ENCODE measurements around the gene CHST2. TPM values are rescaled to one million over a fixed set of nuclear protein-coding genes. Genes with fewer than 3 reads are reported as not detected.
A peak's percentile ranks its signal among the peaks of the same experiment; 100 is the strongest.

The CHST2 gene
- polyA plus RNA-seq, 3 donors: 22.5 to 38.2 (median 26.6) TPM

DNA sequence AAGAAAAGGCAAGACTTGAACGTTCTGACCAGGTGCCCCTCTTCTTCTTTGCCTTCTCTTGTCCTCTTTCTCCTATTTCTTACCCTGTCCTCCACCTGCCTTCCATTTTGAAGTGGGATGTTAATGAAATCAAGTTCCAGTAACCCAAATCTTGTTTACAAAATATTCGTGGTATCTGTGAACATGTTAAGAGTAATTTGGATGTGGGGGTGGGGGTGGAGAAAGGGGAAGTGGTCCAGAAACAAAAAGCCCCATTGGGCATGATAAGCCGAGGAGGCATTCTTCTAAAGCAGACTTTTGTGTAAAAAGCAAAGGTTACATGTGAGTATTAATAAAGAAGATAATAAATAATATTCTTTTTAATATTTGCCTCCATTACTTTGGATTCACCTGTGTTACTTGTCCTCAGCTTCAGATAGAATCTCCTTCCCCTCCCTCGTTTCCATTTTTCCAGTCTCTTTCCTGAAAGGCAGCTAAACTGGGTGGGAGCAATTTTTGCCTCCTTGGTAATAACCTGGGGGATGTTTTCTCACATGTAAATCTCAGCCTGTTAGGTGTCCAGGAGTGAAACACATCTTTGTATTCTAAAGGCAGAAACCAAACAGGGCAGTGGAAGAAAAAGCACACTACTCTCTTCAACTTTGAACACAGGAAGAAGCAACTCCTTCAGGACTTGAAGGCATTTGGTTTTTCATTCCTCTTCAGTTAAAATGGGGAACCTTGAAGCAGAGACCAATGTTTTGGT is 3.2 kb downstream of the CHST2 start:
- DNase-seq (ENCODE audit: extremely low read depth in 1 of 11, low read depth in 9 of 11, low spot score in 4 of 11): no peak

DNA sequence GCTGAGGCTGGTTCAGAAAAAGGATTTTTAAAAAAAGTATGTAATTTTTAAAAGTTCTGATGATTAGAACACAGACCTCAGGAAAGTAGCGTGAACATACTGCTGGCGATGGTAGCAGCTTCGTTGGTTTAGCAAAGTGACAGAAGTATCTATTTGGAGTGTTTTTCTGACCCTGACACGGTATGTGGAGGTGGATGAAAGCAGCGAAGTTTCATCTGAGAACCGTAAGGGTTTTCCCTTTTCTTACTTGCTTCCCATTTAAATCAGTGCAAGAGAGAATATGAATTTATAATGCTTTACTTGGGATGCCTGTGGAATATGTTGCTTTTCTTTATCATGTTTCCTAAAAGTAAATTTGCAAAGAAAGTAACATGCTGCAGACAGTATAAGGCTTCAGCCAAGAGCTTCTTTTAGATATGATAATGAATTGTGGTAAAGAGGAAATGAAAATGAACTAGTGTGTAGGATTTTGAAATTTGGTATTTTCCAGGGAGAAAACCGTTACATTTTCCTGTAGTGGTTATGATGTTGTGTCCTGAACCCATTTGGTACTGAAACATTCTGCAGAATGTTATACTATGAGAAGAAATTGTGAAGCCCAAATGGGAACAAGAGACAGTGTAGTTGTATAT is 3.9 kb downstream of the CHST2 start:
- DNase-seq (ENCODE audit: extremely low read depth in 1 of 11, low read depth in 9 of 11, low spot score in 4 of 11): no peak

DNA sequence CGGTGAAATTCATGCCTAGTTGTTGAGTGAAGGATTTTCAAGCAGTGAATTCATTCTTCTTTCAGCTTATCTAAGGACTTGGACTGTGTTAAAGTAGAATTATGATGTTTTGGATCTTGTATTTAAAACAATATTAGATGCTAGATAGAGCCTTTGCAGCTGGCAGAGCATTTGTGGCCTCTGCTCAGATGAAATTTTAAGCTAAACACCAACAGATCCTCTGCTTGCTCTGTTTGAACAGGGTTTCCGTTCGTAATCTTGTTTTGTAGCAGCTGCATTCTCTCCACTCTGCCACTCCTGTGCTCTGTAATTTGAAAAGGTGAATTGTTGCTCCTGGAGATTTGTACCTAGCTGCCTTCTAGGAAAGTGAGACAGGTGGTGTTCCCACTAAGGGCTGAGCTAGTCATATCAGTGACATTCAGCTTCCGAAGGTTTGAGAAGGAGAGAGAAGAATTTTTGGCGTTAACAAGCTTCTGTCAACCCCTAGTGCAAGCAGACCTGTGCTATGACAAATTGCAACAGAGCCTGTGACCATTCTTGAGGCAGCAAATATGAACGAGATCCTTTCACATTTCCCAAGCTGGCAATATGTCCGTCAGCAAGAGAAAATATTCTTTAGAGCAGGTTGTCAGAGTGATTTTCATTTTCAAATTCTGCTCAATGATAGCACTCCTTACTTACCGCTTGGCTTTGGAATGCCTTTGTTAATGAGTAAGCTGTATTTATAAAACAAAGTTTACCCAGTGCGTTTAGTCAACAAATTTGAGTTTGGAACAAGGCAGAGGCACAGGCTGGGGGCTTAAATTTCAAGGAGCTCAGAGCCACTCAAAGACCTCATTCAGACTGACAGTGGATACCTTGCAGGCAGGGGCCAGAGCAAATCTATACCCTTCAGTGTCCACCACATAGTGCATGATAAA is 5.3 kb downstream of the CHST2 start:
- DNase-seq (ENCODE audit: extremely low read depth in 1 of 11, low read depth in 9 of 11, low spot score in 4 of 11): peak in 3 of 11 donors; percentile 15 to 18 (median 17)

DNA sequence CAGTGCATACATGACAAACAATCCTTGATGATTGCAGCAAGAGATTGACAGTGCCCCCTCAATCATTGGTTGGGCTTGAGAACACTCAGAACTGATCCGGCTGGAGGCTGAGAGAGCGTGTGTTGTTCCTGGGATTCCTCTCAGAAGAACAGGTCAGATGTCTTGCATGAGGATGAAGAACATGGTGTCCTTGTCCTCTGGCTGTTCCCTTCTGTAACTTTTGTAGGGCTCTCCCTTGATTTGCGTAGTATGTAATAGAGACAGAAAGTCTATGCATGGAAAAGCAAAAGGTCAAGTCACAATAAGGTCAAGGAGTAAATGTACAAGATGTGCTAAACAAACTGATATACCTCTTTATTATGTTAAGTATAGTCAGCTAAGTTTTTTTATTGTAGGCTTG is 8.2 kb downstream of the CHST2 start:
- no peak for DNase-seq (ENCODE audit: extremely low read depth in 1 of 11, low read depth in 9 of 11, low spot score in 4 of 11)

DNA sequence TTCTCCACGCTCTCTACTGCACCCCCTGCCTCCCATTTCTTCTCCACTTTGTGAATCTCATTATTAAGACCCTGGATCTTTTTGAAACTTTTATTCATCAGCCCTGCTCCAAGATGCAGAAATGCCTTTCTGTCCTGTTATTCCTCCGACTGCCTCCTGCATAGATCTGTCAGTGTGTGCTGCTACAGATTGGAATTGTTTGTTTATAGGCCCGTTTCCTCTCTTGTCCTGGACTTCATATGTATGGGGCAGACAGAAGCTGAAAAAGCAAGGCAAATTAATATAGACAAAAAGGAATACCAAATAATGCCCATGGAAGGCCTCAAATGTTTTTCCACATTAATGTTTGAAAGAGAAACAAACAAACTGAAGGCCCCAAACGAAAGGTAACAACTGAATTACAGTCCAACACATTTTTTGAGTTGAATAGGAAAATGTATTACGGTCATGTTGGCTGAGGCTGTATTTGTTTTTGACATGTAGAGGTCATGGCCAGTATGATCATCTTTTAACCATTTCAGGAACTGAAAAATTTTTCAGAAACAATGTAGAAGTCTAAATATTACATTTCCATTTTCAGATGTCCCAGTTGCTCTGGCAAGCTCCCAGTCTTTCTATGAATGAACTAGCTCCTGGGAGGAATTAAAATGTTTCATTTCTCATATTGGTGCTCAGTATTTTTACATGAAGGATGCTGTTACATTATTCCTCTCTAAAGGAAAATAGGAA is 8.8 kb downstream of the CHST2 start:
- no peak for DNase-seq (ENCODE audit: extremely low read depth in 1 of 11, low read depth in 9 of 11, low spot score in 4 of 11)

DNA sequence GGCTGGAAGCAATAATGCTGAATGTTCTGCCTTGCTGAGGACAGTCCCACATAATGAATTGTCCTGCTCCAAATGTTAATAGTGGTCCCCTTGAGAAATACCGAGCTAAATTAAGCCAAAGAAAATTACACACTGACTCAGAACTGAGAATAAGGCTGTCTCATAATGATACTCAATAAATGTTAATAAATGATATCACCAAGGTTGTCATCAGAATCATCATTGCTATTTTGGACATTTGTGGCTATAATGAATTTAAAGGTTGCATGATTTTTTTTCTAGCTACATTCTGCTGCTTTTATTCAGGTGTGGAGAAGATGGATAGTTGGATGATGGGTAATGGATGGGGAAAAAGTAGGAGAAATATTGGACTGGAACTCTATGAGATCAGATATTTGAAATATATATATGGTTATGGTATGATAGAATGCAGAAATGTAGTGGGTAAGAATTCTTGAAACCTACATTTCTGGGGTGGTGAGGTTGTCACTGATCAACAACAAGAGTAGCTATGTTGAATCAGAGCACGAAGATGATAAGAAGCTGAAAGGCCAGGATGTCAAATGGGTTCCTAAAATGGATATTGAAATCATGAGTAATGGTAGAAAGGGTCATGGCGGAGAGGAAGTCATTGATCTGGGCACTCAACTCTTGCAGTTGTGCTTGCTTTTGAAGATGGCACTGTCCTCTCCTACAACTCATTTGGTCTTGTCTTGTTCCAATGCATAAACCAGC is 12.8 kb downstream of the CHST2 start:
- no peak for DNase-seq (ENCODE audit: extremely low read depth in 1 of 11, low read depth in 9 of 11, low spot score in 4 of 11)

DNA sequence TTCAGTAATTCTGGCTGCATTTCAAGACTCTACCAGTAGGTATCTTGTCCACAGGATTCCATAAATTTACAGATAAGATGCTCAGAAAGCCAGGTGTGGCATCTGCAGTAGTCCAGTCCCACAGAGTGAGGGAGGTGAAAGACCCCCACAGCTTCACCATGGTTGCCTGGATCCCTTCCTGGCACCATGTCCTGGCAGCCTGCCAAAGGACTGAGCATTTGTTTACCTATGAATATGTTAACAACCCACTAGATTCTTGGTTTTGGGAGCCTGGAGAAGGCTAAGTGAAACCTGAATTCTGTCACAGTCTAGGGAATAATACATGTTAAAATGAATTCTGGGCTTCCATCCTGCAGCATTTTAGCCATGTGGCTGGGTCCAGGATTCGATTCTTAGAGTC is 14.9 kb downstream of the CHST2 start:
- DNase-seq (ENCODE audit: extremely low read depth in 1 of 11, low read depth in 9 of 11, low spot score in 4 of 11): no peak

DNA sequence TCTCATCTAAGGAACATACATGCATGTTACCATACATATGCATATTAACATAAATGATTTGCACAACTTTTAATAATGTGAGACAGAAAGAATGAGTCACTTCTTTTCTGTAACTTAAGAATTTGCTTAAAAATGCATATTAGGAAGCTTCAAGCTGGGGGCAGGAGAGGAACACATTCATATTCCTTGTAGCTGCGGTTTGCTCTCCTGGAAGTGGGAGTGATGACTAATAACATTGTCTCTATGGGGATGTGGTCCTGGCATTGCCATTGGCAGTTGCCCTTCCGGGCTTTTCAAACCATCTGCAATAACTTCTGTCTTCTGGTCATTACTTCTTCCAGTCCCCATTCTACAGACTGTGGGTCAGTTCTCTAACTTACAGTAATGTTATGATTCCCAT is 15.6 kb downstream of the CHST2 start:
- no peak for DNase-seq (ENCODE audit: extremely low read depth in 1 of 11, low read depth in 9 of 11, low spot score in 4 of 11)

DNA sequence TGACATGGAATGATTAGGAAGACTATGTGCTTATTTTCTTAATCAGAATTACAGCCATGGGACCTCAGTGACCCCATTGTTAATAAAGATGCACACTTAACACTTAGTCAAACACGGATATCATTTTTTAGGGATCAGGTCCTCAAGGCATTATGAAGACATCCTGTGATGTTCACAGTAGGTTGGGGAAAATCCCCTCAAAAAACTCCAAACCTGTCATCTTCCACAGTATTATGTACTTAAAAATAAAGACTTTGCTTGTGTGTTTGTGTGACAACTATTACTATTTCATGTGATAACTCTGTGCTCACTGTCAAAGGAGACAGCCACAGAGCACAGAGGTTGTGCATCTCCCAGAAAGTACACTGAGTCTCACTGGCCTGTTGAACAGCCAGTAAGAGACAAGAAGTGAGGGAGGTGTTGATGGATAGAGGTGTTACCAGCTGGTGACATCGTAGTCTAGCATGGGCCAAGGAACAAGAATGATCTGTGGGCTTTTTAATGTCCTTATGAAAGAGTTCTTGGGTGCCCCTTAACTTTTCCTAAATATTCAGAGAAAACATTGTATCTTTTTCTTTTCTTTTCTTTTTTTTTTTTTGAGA is 18.0 kb downstream of the CHST2 start:
- no peak for DNase-seq (ENCODE audit: extremely low read depth in 1 of 11, low read depth in 9 of 11, low spot score in 4 of 11)

DNA sequence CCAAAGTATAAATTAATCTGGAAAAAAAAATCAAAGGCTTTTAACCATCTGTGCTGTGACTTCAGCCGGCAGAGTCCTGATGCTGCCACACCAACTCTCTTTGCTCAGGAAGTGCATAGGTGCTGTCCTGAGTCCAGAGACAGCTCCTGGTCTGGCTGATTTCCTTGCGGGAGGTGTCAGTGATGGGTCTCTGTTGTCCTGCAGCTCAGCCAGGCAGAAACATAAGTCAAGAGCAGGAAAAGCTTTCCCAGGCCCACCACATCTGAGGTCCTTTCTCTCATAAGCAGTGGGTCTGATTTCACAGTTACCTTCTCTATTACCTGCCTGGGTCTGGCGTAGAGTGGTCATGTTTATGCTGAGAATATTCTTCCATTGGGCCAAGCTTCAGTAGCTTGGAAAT is 19.4 kb downstream of the CHST2 start:
- DNase-seq (ENCODE audit: extremely low read depth in 1 of 11, low read depth in 9 of 11, low spot score in 4 of 11): no peak

DNA sequence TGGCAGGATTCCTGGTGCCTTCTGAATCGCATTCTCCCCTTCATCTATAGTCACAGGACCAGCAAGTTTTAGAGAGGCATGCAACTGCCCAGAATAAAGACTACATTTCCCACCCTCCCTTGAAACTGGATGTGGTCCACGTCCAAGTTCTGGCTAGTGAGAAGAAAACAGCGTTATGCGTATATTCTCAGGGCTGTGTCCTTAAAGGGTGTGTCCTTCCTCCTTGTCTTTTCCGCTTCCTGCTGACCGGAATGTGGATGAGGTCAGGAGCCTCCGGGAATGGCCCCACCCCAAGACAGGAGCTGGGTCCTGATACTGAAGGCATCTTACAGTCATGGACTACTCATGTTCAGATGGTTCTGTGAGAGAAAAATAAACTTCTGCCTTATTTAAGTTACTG is 20.2 kb downstream of the CHST2 start:
- no peak for DNase-seq (ENCODE audit: extremely low read depth in 1 of 11, low read depth in 9 of 11, low spot score in 4 of 11)

DNA sequence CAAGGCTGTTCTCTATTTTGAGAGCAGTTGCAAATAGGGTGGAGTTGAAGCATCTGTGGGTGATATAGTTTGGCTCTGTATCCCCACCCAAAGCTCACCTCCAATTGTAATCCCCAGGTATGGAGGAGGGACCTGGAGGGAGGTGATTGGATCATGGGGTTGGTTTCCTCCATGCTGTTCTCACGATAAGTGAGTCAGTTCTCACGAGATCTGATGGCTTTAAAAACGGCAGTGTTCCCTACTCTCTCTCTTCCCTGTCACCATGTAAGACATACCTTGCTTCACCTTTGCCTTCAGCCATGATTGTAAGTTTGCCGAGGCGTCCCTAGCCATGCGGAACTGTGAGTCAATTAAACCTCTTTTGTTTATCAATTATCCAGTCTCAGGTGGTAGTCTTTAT is 21.0 kb downstream of the CHST2 start:
- DNase-seq (ENCODE audit: extremely low read depth in 1 of 11, low read depth in 9 of 11, low spot score in 4 of 11): no peak

DNA sequence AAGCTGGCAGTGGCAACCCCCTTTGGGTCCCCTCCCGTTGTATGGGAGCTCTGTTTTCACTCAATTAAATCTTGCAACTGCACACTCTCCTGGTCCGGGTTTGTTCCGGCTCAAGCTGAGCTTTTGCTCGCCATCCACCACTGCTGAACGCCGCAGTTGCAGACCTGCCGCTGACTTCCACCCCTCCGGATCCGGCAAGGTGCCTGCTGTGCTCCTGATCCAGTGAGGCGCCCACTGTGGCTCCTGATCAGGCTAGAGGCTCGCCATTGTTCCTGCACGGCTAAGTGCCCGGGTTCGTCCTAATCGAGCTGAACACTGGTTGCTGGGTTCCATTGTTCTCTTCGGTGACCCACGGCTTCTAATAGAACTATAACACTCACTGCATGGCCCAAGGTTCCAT is 22.8 kb downstream of the CHST2 start:
- DNase-seq (ENCODE audit: extremely low read depth in 1 of 11, low read depth in 9 of 11, low spot score in 4 of 11): no peak

DNA sequence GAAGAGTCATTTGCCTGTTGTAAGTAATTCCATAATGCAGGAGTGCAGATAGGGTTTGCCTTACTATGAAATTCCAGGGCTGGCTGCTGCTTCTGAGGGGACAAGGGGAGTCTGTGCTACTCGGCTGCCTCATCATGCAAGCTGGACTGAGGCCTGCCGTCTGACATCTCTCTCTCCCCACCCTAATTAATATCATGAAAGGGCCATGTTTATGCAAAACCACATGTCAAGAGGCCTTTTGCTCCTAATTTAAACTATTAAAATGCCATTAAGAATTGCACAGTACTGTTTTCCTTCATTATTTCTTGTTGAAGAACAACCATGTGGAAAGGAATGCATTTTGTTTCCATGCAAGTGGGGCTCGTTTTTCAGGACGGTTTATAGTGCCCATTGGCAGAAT is 26.3 kb downstream of the CHST2 start:
- DNase-seq (ENCODE audit: extremely low read depth in 1 of 11, low read depth in 9 of 11, low spot score in 4 of 11): peak in 1 of 11 donors; percentile 58

DNA sequence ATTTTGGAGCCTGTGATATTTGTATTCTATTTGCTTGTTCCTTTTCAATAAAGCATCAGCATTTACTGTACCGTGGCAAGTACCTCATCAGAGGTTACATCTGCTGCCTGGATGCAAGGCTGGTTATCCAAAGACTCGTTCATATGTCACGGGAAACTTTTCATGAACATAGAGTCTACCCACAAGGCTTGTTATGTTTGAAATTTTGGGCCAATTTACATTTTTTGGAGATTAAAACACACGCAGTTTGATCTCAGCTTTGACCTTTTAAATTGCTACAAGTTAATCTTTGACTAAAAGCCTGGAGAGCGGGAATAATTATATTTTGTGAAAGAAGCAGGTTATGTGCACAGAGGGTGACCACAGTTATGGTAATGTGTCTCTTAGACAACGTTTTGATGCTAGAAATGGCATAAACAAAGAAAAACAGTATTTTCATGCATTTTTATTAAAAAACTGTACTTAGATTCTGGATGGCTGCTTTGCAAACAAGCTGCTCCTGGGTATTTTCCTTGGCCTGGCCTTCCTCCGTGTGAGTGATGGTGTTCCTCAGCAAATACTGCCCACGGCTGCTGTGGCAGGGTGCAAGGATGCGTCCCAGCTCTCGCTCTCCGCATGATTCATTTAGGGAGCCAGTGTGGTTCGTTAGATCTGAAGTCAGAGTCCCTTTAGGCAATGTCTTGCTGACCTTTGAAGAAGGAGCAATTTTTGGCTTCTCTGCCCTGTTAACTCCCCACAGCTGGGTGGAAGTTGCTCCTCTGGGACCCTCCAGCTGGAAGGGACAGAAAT is 27.1 kb downstream of the CHST2 start:
- peak in 1 of 11 donors; percentile 27 for DNase-seq (ENCODE audit: extremely low read depth in 1 of 11, low read depth in 9 of 11, low spot score in 4 of 11)

DNA sequence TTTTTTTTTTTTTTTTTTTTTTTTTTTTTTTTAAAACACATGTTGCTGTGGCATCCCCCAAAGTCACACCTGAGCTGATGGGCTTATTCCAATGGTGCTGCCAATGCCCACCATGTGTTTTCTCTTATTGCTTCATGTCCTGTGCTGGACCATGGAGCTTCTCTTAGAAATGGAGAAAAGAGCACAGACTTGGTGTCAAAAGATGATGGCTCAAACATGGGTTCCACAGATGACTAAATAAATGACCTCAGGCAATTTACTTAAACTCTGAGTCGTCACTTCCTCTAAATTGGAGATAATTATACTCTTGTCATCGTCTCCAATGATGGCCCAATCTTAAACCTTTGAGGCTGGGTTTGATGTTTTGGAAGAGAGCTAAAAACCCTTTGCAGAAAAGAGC is 28.1 kb downstream of the CHST2 start:
- DNase-seq (ENCODE audit: extremely low read depth in 1 of 11, low read depth in 9 of 11, low spot score in 4 of 11): no peak

DNA sequence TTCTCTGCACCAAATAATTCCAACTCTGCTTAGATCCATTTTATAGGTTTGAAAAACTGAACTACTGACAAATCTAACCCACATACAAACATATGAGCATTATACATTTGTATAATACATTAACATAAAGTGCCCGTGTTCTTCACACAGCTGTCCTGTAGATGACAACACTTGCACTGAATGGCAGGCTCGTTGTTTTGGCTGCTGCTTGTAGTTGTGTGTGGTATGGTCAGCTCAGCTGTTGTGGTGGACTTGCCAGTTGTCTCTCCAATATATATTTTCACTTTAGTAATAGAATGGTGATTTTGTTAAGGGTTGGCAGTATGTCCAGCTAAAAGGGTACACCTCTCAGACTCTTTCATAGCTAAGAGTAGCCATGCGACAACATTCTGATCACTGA is 30.5 kb downstream of the CHST2 start:
- no peak for DNase-seq (ENCODE audit: extremely low read depth in 1 of 11, low read depth in 9 of 11, low spot score in 4 of 11)
